CD4-positive, alpha-beta T cell (primary cell): ENCODE measurements around the gene PCOLCE2. TPM values are rescaled to one million over a fixed set of nuclear protein-coding genes. Genes with fewer than 3 reads are reported as not detected.

Experiments
- ATAC-seq: fragments of 200-7000 bp; cut with Tn5 transposase; one replicate; pipeline ENCODE4 v1.10.0; 2022; ENCODE audit warnings: mild to moderate bottlenecking; ENCODE audit not compliant: poor library complexity
- CTCF ChIA-PET: fragments of 350-600 bp; sonication (Branson Sonifier 250); formaldehyde crosslinking; loops from one replicate; lab custom pipeline; 2021; ENCODE audit warnings: antibody characterized with exemption, inconsistent platforms; lab: Charles Lee
- POLR2A ChIA-PET: fragments of 350-600 bp; sonication (Branson Sonifier 250); formaldehyde crosslinking; loops from one replicate; lab custom pipeline; 2021; ENCODE audit warnings: antibody characterized with exemption, inconsistent platforms; lab: Charles Lee
- DNase-seq, 14 experiments: peaks; one replicate each; pipeline ENCODE4 v3.0.0-alpha.2; 2013 to 2020; ENCODE audit warnings: mixed read lengths in 2 of 14
- H3K27ac ChIP-seq, 2 donors: one replicate each; pipeline versions ENCODE4 v1.5.1 to v1.7.0; 2013; ENCODE audit warnings: low read length in 2 of 2, low read depth in 1 of 2, mild to moderate bottlenecking in 1 of 2
- H3K27me3 ChIP-seq, 2 experiments: 1 replicate in 1 of 2; 2 replicates in 1 of 2; pipeline versions ENCODE4 v1.6.1 to v1.7.0; 2013; ENCODE audit warnings: low read length in 2 of 2, control low read depth in 1 of 2, mild to moderate bottlenecking in 1 of 2, moderate library complexity in 1 of 2; ENCODE audit not compliant: insufficient read depth in 2 of 2, control insufficient read depth in 1 of 2
- H3K36me3 ChIP-seq: one replicate; pipeline ENCODE4 v1.6.1; 2013; ENCODE audit warnings: low read length, control low read depth; ENCODE audit not compliant: insufficient read depth
- H3K4me1 ChIP-seq: one replicate; pipeline ENCODE4 v1.6.1; 2013; ENCODE audit warnings: low read length, control low read depth; ENCODE audit not compliant: insufficient read depth
- H3K4me3 ChIP-seq: one replicate; pipeline ENCODE4 v1.5.1; 2013; ENCODE audit warnings: mild to moderate bottlenecking, low read length, moderate library complexity
- H3K9me3 ChIP-seq, 2 experiments: 1 replicate in 1 of 2; 2 replicates in 1 of 2; pipeline versions ENCODE4 v1.6.1 to v1.7.0; 2013; ENCODE audit warnings: low read length in 2 of 2, mild to moderate bottlenecking in 2 of 2, control low read depth in 1 of 2, moderate library complexity in 1 of 2; ENCODE audit not compliant: control insufficient read depth in 1 of 2, insufficient read depth in 1 of 2
- H3K27ac Mint-ChIP-seq: one replicate; pipeline ENCODE4 v1.8.0; 2020; ENCODE audit warnings: mixed read lengths
- H3K27me3 Mint-ChIP-seq: one replicate; pipeline ENCODE4 v1.8.0; 2021; ENCODE audit warnings: mixed read lengths
- H3K36me3 Mint-ChIP-seq: one replicate; pipeline ENCODE4 v1.8.0; 2021; ENCODE audit warnings: low read depth, mixed read lengths
- H3K4me1 Mint-ChIP-seq: one replicate; pipeline ENCODE4 v1.8.0; 2021; ENCODE audit warnings: low read depth, mixed read lengths
- H3K4me3 Mint-ChIP-seq: one replicate; pipeline ENCODE4 v1.8.0; 2020; ENCODE audit warnings: mild to moderate bottlenecking, mixed read lengths
- H3K9me3 Mint-ChIP-seq: one replicate; pipeline ENCODE4 v1.8.0; 2020; ENCODE audit warnings: mixed read lengths
- CTCF ChIP-seq: fragments of 200-600 bp; IDR thresholded peaks from one replicate; pipeline ENCODE4 v1.8.0; 2022; ENCODE audit warnings: antibody characterized with exemption, mild to moderate bottlenecking
- intact Hi-C, 2 experiments: fragments of 100-400 bp; cut with DNase I in 1 of 2; cut with micrococcal nuclease in 1 of 2; formaldehyde crosslinking; loops; one replicate each; pipeline versions ENCODE4 v1.15.1 to v1.9.0; 2023 to 2025; cut with DNase I, micrococcal nuclease
- polyA plus RNA-seq, 2 donors: library from polyadenylated mRNA; unstranded; fragments of 120-200 nt; gene quantifications; one replicate each; pipeline ENCODE4 v1.2.1, GENCODE V29; 2013
- total RNA-seq, 174 experiments: library from RNA in 2 of 174; stranded (reverse) in 2 of 174; gene quantifications; one replicate each; pipeline ENCODE4 v1.2.3 and lab custom pipeline; 2021 to 2026

The PCOLCE2 gene
- total RNA-seq = not detected
- not detected for polyA plus RNA-seq (2013, experiment 1 of 2)
- 0.07 TPM for polyA plus RNA-seq (2013, experiment 2 of 2)
- 0 to 0.76 (median 0) reads per million in 172 experiments for total RNA-seq (lab: John Stamatoyannopoulos, UW)

- Mint-ChIP-seq H3K36me3 (no peaks in the 10 kb centered on the region), H3K9me3 (no peaks in the 10 kb centered on the region), H3K4me1 (peaks cover 11% of the 10 kb centered on the region), H3K4me3 (peak within 1 kb of the TSS; percentile 71), H3K27me3 (peaks cover 69% of the 10 kb centered on the region), H3K27ac (no peak within 1 kb of the TSS)
- Histone ChIP-seq H3K9me3 (peaks cover 0 to 7% of the 10 kb centered on the region in 2 experiments), H3K4me1 (peaks cover 10% of the 10 kb centered on the region), H3K27ac (no peak within 1 kb of the TSS), H3K36me3 (no peaks in the 10 kb centered on the region), H3K4me3 (peak within 1 kb of the TSS; percentile 20), H3K27me3 (peaks cover 14 to 44% of the 10 kb centered on the region in 2 experiments)
- intact Hi-C loops = no loop called here
- ChIA-PET POLR2A (no interaction called here), CTCF (no interaction called here)
- DNase-seq (peak in 2 of 14 experiments; percentile 11 to 14), ATAC-seq (peak; percentile 32)
- no peak for TF ChIP-seq CTCF
Measured at GRCh38 chr3:142888481-142889211, at the start of gene PCOLCE2. PCOLCE2 (minus strand) TSS chr3:142889083; CDS start chr3:142888896, 187 bp downstream.

- no peaks in the 10 kb centered on the region for H3K27me3 ChIP-seq
- H3K4me1 Mint-ChIP-seq = no peaks in the 10 kb centered on the region
- no peak overlapping the region for H3K4me3 Mint-ChIP-seq
- H3K36me3 ChIP-seq = no peaks in the 10 kb centered on the region
- H3K36me3 Mint-ChIP-seq = no peaks in the 10 kb centered on the region
- DNase-seq (no peak), ATAC-seq (no peak)
- H3K4me1 ChIP-seq = no peaks in the 10 kb centered on the region
- H3K27ac ChIP-seq = no peak overlapping the region
- H3K9me3 Mint-ChIP-seq = no peaks in the 10 kb centered on the region
- ChIA-PET CTCF (no interaction called here), POLR2A (no interaction called here)
- TF ChIP-seq CTCF = no peak
- H3K4me3 ChIP-seq = no peak overlapping the region
- H3K27ac Mint-ChIP-seq = no peak overlapping the region
- H3K27me3 Mint-ChIP-seq = peaks cover 12% of the 10 kb centered on the region
- intact Hi-C loops = no loop called here
- no peaks in the 10 kb centered on the region for H3K9me3 ChIP-seq
Measured at GRCh38 chr3:142935963-142936362, 47.1 kb upstream of the PCOLCE2 start.

GRCh38 chr3:142934887-142935269, 46.0 kb upstream of the PCOLCE2 start:
- POLR2A ChIA-PET = no interaction called here
- intact Hi-C loops = no loop called here
- Histone ChIP-seq H3K27ac (no peak overlapping the region), H3K4me1 (no peaks in the 10 kb centered on the region), H3K9me3 (no peaks in the 10 kb centered on the region), H3K27me3 (no peaks in the 10 kb centered on the region), H3K4me3 (no peak overlapping the region), H3K36me3 (no peaks in the 10 kb centered on the region)
- H3K4me1 Mint-ChIP-seq = no peaks in the 10 kb centered on the region
- ATAC-seq (no peak), DNase-seq (no peak)
- peaks cover 10% of the 10 kb centered on the region for H3K27me3 Mint-ChIP-seq
- no peaks in the 10 kb centered on the region for H3K36me3 Mint-ChIP-seq
- no peak for TF ChIP-seq CTCF
- no peaks in the 10 kb centered on the region for H3K9me3 Mint-ChIP-seq
- CTCF ChIA-PET = no interaction called here
- H3K4me3 Mint-ChIP-seq = no peak overlapping the region
- H3K27ac Mint-ChIP-seq = no peak overlapping the region
